ENCODE data around the gene KCNAB1.

- TF ChIP-seq CTCF (IDR thresholded peaks at IDR 0.05) (no peak), POLR2A (IDR thresholded peaks at IDR 0.05) (no peak)
Observed at GRCh38 chr3:156388497-156389448, 268.4 kb downstream of the KCNAB1 start.

Data from lower leg skin (tissue), 3 donors.